Rectal smooth muscle tissue (tissue), 1 donor: ENCODE results near the gene SPATS2L.

Experiments used
- H3K27ac ChIP-seq: one replicate; pipeline ENCODE4 v1.7.0; 2013; ENCODE audit warnings: low read depth, low read length, inconsistent platforms
- H3K27me3 ChIP-seq: one replicate; pipeline ENCODE4 v1.7.0; 2013; ENCODE audit warnings: low read length; ENCODE audit not compliant: control insufficient read depth, insufficient read depth
- H3K36me3 ChIP-seq: one replicate; pipeline ENCODE4 v1.7.0; 2013; ENCODE audit warnings: low read length; ENCODE audit not compliant: control insufficient read depth, insufficient read depth
- H3K4me1 ChIP-seq: one replicate; pipeline ENCODE4 v1.7.0; 2013; ENCODE audit warnings: low read length; ENCODE audit not compliant: control insufficient read depth, insufficient read depth
- H3K4me3 ChIP-seq: one replicate; pipeline ENCODE4 v1.7.0; 2013; ENCODE audit warnings: low read length
- H3K9ac ChIP-seq: one replicate; pipeline ENCODE4 v1.7.0; 2013; ENCODE audit warnings: low read length

The SPATS2L gene

DNA sequence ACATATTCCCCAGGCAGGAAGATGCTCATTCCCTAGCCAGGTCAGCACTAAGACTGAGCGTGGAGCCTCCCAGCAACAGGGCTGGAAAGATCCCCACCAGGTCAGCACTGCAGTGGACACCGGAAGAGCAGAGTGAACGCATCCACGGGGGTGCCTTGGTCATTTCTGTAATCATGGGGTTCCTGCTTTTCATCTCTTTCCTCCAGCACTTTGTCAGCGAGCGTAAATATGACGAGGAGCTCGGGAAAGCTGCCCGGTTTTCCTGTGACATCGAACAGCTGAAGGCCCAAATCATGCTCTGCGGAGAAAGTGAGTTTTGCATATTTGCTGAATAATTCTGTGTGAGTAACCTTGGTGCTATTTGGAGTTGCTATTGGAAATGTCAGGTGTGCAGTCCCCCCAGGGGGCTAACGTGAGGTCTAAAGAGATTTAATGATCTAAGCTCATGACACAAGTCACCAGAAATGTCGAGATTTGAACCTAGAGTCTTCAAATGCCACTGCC, 163.3 kb downstream of the SPATS2L start:
- no peak overlapping the region for H3K9ac ChIP-seq
- peaks cover 10% of the 10 kb centered on the region for H3K36me3 ChIP-seq
- no peak overlapping the region for H3K4me3 ChIP-seq
- no peaks in the 10 kb centered on the region for H3K27me3 ChIP-seq
- peak overlapping the region; percentile 67 for H3K27ac ChIP-seq
- H3K4me1 ChIP-seq, result peaks cover 22% of the 10 kb centered on the region

DNA sequence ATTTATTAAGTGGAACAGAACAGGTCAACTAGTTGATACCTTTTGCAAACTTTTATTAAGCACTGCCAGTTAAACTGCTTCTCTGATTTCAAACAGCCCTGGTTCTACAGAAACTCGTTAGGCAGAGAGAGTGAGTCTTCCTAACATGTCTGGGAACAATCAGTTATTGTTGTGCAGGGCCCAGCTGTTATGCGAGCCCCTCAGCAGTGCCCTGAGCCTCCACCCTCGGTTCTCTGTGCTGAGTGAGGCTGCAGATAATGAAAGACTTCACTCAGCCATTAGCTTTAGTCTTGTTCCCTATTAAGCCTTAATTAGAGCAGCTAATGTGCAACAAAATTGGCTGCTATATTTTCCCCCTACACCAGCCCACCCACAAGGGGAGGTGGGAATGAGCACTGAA, 163.7 kb downstream of the SPATS2L start:
- H3K9ac ChIP-seq, result no peak overlapping the region
- H3K27ac ChIP-seq, result peak overlapping the region; percentile 67
- H3K27me3 ChIP-seq, result no peaks in the 10 kb centered on the region
- peaks cover 11% of the 10 kb centered on the region for H3K36me3 ChIP-seq
- H3K4me3 ChIP-seq, result no peak overlapping the region
- peaks cover 22% of the 10 kb centered on the region for H3K4me1 ChIP-seq

DNA sequence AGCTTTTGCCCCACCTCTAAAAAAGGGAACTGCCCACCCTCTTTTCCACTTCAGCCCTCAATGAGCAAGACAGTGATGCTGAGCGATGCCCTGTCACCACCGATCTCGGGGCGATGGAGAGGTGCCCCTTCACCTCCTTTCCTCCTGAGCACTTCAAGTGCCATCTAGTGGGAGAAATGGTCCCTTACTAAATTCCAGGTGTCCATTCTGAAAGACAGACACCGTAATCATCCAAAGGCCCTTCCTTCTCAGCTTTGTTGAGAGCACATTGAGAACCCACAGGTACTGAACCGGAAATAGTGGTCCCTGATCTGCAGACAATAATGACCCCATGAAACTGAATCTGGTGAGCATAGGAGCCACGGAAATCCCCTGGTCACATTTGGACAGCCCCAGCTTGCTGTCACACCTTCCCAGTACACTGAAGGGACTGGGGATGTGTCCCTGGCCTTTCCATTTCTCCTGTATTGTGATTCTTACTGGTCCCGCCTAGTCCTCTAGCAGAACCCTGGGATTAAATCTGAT, 164.9 kb downstream of the SPATS2L start:
- peaks cover 11% of the 10 kb centered on the region for H3K36me3 ChIP-seq
- H3K27me3 ChIP-seq, result no peaks in the 10 kb centered on the region
- H3K27ac ChIP-seq, result no peak overlapping the region
- no peak overlapping the region for H3K4me3 ChIP-seq
- peaks cover 22% of the 10 kb centered on the region for H3K4me1 ChIP-seq
- no peak overlapping the region for H3K9ac ChIP-seq

DNA sequence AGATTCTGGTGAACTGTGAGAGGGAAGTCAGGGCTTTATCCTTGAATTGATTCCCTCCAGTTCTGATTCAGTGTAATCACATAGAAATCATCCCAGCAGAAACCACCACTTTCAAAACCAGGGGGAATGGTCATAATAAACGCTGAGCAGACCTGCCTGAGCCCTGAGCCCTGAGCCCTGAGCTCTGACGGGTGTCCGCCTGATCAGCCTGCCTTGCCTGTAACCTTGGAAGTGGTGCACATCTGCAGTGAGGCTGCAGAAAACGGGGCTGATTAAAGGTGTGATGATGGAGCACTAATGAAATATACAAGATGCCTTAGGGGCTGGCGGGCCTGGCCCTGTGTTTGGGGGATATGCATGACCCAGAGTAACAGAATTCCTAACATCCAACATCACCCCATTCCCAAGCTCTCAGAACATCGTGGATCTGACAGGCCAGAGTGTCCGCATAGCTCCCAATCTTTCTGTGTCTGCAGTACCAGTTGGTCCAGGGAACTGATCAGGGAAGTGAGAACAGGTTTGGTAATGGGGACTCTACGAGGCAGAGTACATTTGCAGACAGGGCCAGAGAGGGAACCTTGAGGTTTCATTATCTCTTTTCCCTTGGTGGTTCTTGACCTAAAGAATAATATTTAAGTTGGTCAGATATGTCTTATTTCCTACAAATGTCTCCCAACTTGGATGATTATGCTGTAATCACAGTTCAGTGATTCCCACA, 165.6 kb downstream of the SPATS2L start:
- Histone ChIP-seq H3K4me3 (no peak overlapping the region), H3K27me3 (no peaks in the 10 kb centered on the region), H3K4me1 (peaks cover 22% of the 10 kb centered on the region), H3K9ac (no peak overlapping the region), H3K27ac (no peak overlapping the region), H3K36me3 (peaks cover 11% of the 10 kb centered on the region)

DNA sequence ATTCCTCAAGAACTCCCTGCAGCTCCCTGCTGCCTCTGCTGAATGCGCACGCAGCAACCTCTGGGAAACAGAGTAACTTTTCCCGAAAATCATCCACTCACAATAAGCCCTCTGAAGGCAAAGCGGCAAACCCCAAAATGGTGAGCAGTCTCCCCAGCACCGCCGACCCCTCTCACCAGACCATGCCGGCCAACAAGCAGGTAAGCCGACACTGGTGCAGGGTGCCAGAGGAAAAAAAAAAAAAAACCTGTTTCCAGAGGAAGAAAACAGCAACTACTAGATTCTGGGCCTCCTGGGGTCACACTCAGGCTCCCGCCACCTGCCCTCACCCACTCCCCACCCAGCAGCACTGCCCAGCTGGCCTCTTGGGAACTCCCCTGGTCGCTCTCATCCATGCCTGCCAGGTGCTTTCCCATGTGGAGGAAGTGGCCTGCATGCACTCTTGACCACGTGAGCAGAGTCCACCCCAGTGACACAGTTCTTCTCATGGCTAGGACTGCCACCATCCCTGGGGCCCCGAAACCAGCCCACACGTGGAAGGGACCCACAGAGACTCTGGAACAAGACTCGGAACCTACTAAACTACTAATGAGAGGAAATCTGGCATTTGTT, 166.5 kb downstream of the SPATS2L start:
- Histone ChIP-seq H3K9ac (no peak overlapping the region), H3K27ac (no peak overlapping the region), H3K36me3 (peaks cover 9% of the 10 kb centered on the region), H3K4me1 (peaks cover 14% of the 10 kb centered on the region), H3K4me3 (no peak overlapping the region), H3K27me3 (no peaks in the 10 kb centered on the region)

DNA sequence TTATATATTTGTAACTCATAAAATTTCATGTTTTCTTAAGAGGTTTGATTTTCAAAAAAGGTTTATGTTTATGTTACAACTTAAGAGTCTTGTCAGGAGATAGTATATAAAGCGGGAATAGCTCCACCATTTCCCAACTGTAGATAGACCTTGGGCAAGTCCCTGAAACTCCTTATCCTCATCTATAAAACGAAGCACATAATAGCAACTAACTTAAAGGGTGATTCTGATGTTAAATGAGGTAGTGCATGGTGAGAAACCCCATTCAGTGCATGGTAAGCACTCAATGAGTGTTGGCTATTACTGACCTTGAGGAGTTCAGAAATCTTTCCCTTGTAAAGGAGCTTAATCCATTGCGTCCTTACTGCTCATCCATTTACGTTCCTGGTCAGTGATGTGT, 169.3 kb downstream of the SPATS2L start:
- Histone ChIP-seq H3K27ac (no peak overlapping the region), H3K9ac (no peak overlapping the region), H3K27me3 (no peaks in the 10 kb centered on the region), H3K4me1 (no peaks in the 10 kb centered on the region), H3K4me3 (no peak overlapping the region), H3K36me3 (peaks cover 7% of the 10 kb centered on the region)

DNA sequence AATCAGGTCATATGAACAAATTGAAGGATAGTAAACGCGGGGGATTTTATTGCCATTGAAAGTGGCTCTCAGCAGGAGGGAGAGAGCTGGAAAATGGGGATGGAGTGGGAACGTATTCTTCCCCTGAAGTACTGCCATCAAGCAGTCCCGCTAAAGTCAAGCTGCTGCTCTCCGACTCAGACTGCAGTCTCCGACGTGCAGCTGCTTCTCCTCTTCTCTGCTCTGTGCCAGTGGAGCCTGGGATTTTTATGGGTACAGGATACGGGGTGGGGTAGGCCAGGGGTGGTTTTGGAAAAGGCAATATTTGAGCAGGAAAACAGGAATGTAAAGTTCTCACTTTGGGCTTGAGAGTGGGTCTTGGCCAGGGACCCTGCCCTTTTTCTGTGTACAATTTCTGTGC, 170.3 kb downstream of the SPATS2L start:
- Histone ChIP-seq H3K4me1 (no peaks in the 10 kb centered on the region), H3K36me3 (peaks cover 7% of the 10 kb centered on the region), H3K27me3 (no peaks in the 10 kb centered on the region), H3K27ac (no peak overlapping the region), H3K4me3 (no peak overlapping the region), H3K9ac (no peak overlapping the region)

DNA sequence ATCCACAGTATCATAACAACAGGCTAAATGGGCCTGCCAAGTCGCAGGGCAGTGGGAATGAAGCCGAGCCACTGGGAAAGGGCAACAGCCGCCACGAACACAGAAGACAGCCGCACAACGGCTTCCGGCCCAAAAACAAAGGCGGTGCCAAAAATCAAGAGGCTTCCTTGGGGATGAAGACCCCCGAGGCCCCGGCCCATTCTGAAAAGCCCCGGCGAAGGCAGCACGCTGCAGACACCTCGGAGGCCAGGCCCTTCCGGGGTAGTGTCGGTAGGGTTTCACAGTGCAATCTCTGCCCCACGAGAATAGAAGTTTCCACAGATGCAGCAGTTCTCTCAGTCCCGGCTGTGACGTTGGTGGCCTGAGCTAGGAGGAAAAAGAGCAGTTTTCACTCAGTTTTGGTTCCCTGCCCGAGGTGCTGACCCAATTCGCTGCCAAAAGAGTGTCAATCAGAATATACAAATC, 171.2 kb downstream of the SPATS2L start:
- Histone ChIP-seq H3K4me3 (no peak overlapping the region), H3K27me3 (no peaks in the 10 kb centered on the region), H3K27ac (no peak overlapping the region), H3K9ac (no peak overlapping the region), H3K36me3 (peaks cover 6% of the 10 kb centered on the region), H3K4me1 (no peaks in the 10 kb centered on the region)

DNA sequence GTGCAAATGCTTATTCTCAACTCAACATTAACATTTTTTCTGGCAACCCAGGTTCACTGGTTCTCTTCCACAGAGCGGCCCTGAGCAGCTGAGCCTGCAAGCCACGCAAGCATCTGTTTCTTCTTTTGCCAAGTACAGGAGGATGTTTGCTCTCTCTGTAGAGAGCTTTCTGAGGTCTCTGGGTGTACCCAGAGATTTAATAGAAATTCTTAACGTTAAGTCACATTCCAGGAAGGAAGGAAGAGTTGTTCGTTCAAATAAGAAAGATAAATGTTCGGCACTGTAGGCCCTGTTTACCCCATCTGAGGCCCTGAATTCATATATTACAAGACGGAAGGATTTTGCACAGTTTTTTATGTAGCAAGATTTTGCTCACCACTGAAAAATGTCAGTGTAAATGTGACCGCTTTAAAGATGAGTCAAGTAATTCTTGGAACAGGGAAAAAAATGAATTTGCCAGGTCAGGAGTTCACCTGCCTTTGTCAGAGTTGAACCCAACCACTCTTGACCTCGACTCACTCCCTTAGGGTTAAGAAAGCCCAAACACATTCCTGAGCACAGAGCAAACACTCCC, 173.3 kb downstream of the SPATS2L start:
- Histone ChIP-seq H3K4me3 (no peak overlapping the region), H3K4me1 (no peaks in the 10 kb centered on the region), H3K9ac (no peak overlapping the region), H3K27ac (peak overlapping the region; percentile 69), H3K36me3 (peaks cover 2% of the 10 kb centered on the region), H3K27me3 (no peaks in the 10 kb centered on the region)

DNA sequence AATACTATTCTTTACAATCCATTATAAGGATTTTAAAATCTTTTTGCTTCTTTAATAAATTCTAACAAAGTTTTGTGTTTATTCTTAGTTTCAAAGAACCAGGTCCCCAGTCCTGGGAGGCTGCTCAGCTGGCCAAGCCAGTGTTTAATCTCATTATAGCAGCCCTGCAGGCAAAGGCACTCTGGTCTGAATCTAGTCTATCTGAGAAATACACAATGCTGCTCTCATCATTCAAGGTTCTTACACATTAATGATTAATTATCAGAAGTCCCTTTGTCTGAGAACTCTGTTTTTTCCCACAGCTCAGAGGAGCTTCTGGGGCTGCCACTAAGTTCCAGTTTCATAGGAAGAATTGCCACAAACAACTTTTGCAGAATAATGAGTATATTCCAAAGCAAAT, 175.7 kb downstream of the SPATS2L start:
- H3K27ac ChIP-seq, result no peak overlapping the region
- no peak overlapping the region for H3K4me3 ChIP-seq
- H3K36me3 ChIP-seq, result no peaks in the 10 kb centered on the region
- H3K27me3 ChIP-seq, result no peaks in the 10 kb centered on the region
- no peak overlapping the region for H3K9ac ChIP-seq
- no peaks in the 10 kb centered on the region for H3K4me1 ChIP-seq

DNA sequence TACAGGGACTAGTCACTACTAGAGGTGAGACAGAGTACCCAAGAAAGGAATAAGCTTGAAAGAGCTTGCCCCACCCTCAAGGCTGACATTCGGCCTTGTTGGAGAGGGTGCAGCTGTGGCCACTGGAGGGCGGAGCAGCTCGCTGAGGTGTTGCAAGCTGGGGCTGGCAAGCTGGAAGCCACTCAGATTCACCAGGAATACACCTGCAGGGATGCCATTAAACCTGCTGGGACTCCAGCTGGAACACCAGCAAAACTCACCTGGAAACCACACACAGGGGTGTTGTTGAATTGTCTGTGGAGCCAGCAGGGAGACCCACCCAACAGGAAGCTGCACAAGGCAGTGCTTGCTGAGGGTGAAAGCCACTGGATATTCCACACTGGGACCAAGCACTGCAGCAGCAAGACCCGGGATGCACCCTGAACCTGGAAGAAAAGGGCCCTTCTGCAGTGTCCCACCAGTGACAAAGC, 177.3 kb downstream of the SPATS2L start:
- Histone ChIP-seq H3K4me3 (no peak overlapping the region), H3K4me1 (no peaks in the 10 kb centered on the region), H3K36me3 (no peaks in the 10 kb centered on the region), H3K27ac (no peak overlapping the region), H3K9ac (no peak overlapping the region), H3K27me3 (no peaks in the 10 kb centered on the region)

DNA sequence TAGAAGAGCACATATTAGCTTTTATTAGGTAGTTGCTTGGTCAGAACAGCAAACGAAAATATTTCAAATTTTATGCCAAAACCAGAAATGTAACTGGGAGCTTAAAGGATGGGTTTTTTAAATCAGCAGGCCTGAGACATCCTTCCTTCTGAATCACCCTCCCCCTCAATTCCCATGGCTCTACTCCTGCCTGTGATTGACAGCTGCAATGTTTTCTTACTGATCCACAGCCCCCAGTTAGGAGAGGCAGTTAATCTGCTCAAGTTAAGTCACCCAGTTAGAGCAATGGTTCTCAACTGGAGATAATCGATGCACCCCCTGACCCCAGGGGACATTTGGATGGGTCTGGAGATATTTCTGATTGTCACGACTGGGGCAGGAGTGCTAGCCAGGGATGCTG, 178.4 kb downstream of the SPATS2L start:
- Histone ChIP-seq H3K4me1 (no peaks in the 10 kb centered on the region), H3K9ac (no peak overlapping the region), H3K36me3 (peaks cover 2% of the 10 kb centered on the region), H3K27me3 (no peaks in the 10 kb centered on the region), H3K4me3 (no peak overlapping the region), H3K27ac (no peak overlapping the region)
